ENCODE data around the gene ZBTB20.

Gene ZBTB20

DNA sequence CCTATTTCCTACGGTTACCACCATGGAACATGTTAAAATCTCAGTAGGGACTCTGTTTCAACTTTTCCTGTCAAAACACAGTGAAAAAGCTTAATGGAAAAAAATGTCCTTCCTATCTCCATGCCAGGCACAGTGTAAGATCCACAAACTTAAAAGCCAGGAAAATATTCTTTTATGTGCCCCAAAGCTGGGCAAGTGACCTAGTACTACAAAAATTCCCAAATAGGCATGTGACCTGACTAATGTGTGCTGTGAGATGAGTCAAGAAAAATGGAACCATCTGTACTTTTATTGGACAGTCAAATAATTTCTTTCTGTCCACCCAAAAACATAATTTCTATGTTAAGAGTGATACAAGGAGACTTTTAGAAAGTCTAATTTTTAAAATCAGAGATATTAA is 406.0 kb downstream of the ZBTB20 start:
- no peaks in the 10 kb centered on the region for H3K27me3 Mint-ChIP-seq (ENCODE audit: low read depth)
- H3K4me3 Mint-ChIP-seq = no peak overlapping the region
- no peaks in the 10 kb centered on the region for H3K9me3 Mint-ChIP-seq
- no peaks in the 10 kb centered on the region for H3K36me3 Mint-ChIP-seq (ENCODE audit: low read depth)
- no peak overlapping the region for H3K27ac Mint-ChIP-seq
- peaks cover 3% of the 10 kb centered on the region for H3K4me1 Mint-ChIP-seq (ENCODE audit: low read depth)

DNA sequence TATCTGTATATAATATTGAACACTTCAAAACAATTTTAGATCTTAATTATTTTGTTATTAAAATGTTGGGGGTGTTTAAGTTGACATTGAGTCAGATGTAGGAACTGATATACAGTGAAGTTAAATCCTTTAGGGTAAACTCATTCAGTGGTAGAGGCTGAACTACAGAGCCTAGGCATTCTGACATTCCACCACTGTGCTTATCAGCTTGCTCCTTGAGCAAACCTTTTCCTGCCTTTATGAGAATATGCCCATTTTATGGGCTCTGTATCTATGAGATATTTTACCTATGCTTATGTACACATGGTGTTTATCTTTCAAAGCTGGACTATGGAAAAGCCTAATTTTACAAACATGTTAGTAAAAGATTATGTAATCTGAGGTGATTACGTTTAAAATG is 407.5 kb downstream of the ZBTB20 start:
- no peak overlapping the region for H3K4me3 Mint-ChIP-seq

DNA sequence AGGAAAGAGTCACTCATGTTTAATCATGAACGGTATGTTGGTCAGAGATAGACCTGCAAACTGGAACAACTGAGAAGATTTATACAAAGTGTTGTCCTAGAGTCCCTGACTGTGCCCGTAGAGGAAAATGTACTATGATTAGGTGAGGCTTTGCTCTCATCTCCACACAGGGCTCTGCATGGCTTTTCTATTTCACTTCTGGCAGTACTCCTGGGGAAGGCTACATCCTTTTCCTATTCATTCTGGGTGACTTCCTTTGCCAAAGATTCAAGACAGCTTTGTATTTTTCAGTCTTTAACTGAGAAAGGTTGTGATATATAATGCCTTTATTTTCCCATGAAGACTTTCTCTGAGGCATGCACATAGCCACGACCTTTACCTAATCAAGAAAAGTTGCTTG is 414.7 kb downstream of the ZBTB20 start:
- no peak overlapping the region for H3K4me3 Mint-ChIP-seq
- H3K36me3 Mint-ChIP-seq (ENCODE audit: low read depth) = no peaks in the 10 kb centered on the region
- no peaks in the 10 kb centered on the region for H3K27me3 Mint-ChIP-seq (ENCODE audit: low read depth)
- H3K4me1 Mint-ChIP-seq (ENCODE audit: low read depth) = no peaks in the 10 kb centered on the region
- H3K27ac Mint-ChIP-seq = no peak overlapping the region
- no peaks in the 10 kb centered on the region for H3K9me3 Mint-ChIP-seq

More for the DNA sequence above, 407.5 kb downstream of the ZBTB20 start:
- no peaks in the 10 kb centered on the region for H3K9me3 Mint-ChIP-seq
- no peaks in the 10 kb centered on the region for H3K36me3 Mint-ChIP-seq (ENCODE audit: low read depth)
- no peak overlapping the region for H3K27ac Mint-ChIP-seq
- H3K27me3 Mint-ChIP-seq (ENCODE audit: low read depth) = no peaks in the 10 kb centered on the region
- H3K4me1 Mint-ChIP-seq (ENCODE audit: low read depth) = no peaks in the 10 kb centered on the region

DNA sequence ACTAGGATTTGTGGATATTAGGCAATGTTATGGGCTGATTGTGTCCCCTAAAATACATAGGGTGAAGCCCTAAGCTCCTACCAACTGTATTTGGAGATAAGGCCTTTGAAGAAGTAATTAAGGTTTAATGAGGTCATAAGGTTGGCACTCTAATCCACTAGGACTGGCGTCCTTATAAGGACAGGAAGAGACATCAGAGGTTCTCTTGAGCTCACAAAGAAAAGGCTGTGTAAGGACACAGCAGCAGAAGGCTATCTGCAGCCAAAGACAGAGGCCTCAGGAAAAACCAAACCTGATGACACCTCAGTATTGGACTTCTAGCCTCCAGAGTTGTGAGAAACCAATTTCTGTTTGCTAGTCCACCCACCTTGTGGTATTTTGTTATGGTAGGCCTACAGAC is 416.7 kb downstream of the ZBTB20 start:
- H3K27me3 Mint-ChIP-seq (ENCODE audit: low read depth) = no peaks in the 10 kb centered on the region
- no peaks in the 10 kb centered on the region for H3K36me3 Mint-ChIP-seq (ENCODE audit: low read depth)
- no peak overlapping the region for H3K4me3 Mint-ChIP-seq
- H3K9me3 Mint-ChIP-seq = no peaks in the 10 kb centered on the region
- no peak overlapping the region for H3K27ac Mint-ChIP-seq
- no peaks in the 10 kb centered on the region for H3K4me1 Mint-ChIP-seq (ENCODE audit: low read depth)

DNA sequence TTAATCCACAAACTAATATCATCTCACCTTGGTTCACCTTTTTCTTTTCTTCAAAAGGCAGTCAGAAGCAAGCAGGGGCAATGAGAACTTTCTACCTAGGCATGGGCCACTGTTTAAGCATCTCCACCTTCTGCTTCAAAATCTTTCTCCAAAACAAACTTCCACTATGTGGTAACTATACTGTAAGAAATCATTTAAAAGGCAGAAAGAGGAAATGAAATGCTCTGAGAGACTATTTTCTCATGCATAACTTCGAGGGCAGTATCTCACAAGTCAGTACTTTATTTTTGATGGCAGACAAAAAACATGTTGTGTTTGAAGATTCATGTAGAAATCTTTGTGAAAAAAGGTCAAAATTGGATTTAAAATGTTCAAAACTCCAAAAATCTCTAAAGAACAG is 419.7 kb downstream of the ZBTB20 start:
- Mint-ChIP-seq H3K4me1 (ENCODE audit: low read depth) (peaks cover 2% of the 10 kb centered on the region), H3K4me3 (no peak overlapping the region), H3K27ac (no peak overlapping the region), H3K27me3 (ENCODE audit: low read depth) (no peaks in the 10 kb centered on the region), H3K36me3 (ENCODE audit: low read depth) (no peaks in the 10 kb centered on the region), H3K9me3 (no peaks in the 10 kb centered on the region)

DNA sequence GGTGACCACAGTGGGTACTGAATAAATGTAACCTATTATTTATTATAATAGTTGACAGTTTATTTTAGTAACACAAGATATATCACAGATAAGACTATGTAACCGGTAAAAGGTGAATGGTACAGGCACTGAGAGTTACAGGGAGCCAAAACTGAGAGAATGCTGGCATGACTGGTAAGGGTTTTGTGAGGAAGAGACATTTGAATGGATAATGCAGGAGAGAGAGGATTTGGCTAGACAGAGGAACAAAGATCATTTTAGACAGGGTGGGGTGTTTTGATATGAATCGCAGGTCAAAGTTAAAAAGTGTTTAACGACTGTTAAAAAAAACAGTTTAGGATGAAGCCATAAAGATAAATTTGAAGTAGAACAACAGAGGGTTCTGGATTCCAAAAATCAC is 421.1 kb downstream of the ZBTB20 start:
- Mint-ChIP-seq H3K9me3 (no peaks in the 10 kb centered on the region), H3K4me1 (ENCODE audit: low read depth) (peaks cover 9% of the 10 kb centered on the region), H3K27ac (no peak overlapping the region), H3K4me3 (no peak overlapping the region), H3K27me3 (ENCODE audit: low read depth) (no peaks in the 10 kb centered on the region), H3K36me3 (ENCODE audit: low read depth) (no peaks in the 10 kb centered on the region)

DNA sequence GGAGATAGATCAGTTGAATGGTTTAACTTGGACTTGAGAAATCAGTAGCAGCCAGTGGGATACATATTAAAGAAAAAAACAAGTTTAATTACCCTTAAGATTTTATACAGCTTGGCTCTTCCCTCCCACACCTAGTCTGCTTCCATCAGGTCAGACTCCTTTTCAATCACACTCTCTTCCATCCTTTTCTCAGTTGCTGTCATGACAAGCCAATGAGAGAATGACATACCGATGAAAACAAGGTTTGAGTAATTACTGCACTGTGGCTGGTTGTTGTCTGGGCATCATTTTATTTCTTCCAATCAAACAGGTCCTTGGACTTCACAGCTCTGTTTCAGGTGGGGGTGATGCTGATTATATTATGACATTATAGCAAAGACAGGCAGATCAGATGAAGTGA is 424.6 kb downstream of the ZBTB20 start:
- H3K27ac Mint-ChIP-seq = no peak overlapping the region
- H3K9me3 Mint-ChIP-seq = no peaks in the 10 kb centered on the region

DNA sequence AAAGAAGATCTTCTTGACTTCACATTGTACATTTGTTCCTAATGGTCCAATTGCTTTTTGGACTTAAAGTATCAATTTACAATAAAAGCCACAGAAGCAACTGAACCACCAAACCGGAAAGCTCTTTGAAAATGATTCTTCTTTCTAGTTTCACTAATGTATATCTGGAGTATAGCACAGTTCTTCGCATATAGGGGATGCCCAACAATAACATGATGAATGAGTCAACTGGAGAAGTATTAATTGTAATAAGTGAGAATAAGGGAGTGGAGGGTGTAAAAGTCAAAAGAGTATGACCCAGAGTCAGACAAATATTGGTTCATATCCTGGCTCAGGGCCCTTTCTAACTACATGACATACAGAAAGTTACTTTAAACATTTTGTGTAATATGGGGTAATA is 425.2 kb downstream of the ZBTB20 start:
- Mint-ChIP-seq H3K36me3 (ENCODE audit: low read depth) (no peaks in the 10 kb centered on the region), H3K4me3 (no peak overlapping the region), H3K4me1 (ENCODE audit: low read depth) (peaks cover 12% of the 10 kb centered on the region), H3K9me3 (no peaks in the 10 kb centered on the region), H3K27me3 (ENCODE audit: low read depth) (no peaks in the 10 kb centered on the region), H3K27ac (no peak overlapping the region)

More for the DNA sequence above, 424.6 kb downstream of the ZBTB20 start:
- Mint-ChIP-seq H3K27me3 (ENCODE audit: low read depth) (no peaks in the 10 kb centered on the region), H3K4me3 (no peak overlapping the region), H3K4me1 (ENCODE audit: low read depth) (peaks cover 12% of the 10 kb centered on the region), H3K36me3 (ENCODE audit: low read depth) (no peaks in the 10 kb centered on the region)

DNA sequence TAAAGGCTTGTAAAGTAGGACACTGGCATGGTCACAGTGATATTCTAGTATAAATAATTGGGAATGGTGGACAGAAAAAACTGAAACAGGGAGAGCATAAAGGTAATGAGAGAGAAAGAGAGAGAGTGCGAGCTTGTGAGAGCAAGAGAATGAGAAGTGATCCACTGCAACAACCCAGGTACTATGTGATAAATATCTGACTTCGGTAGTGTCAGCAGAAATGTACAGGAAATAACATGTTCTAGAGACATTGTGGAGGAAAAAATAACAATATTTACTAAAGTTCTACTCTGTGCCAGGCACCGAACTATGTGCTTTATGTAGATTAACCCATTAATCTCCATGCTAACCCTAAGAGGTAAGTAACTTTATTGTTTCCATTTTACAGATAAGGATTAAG is 425.9 kb downstream of the ZBTB20 start:
- no peaks in the 10 kb centered on the region for H3K9me3 Mint-ChIP-seq
- H3K36me3 Mint-ChIP-seq (ENCODE audit: low read depth) = no peaks in the 10 kb centered on the region
- H3K4me1 Mint-ChIP-seq (ENCODE audit: low read depth) = peaks cover 12% of the 10 kb centered on the region
- no peak overlapping the region for H3K4me3 Mint-ChIP-seq
- H3K27me3 Mint-ChIP-seq (ENCODE audit: low read depth) = no peaks in the 10 kb centered on the region
- no peak overlapping the region for H3K27ac Mint-ChIP-seq

DNA sequence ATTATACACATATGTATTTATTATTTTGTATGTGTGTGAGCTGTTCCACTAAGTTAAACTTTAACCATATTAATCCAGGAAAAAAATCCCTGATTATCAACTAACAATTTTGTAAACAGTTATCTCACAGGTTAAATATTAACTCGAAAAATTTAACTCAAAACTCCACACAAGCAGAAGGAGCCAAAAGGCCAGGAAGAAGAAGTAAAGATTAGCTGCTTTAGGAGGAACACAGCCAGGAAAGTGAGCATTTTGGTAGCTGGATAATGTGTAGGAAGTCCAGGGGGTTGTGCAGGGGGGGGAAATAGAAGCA is 428.2 kb downstream of the ZBTB20 start:
- Mint-ChIP-seq H3K27me3 (ENCODE audit: low read depth) (no peaks in the 10 kb centered on the region), H3K4me1 (ENCODE audit: low read depth) (peaks cover 12% of the 10 kb centered on the region), H3K4me3 (no peak overlapping the region), H3K27ac (no peak overlapping the region), H3K36me3 (ENCODE audit: low read depth) (no peaks in the 10 kb centered on the region), H3K9me3 (no peaks in the 10 kb centered on the region)

DNA sequence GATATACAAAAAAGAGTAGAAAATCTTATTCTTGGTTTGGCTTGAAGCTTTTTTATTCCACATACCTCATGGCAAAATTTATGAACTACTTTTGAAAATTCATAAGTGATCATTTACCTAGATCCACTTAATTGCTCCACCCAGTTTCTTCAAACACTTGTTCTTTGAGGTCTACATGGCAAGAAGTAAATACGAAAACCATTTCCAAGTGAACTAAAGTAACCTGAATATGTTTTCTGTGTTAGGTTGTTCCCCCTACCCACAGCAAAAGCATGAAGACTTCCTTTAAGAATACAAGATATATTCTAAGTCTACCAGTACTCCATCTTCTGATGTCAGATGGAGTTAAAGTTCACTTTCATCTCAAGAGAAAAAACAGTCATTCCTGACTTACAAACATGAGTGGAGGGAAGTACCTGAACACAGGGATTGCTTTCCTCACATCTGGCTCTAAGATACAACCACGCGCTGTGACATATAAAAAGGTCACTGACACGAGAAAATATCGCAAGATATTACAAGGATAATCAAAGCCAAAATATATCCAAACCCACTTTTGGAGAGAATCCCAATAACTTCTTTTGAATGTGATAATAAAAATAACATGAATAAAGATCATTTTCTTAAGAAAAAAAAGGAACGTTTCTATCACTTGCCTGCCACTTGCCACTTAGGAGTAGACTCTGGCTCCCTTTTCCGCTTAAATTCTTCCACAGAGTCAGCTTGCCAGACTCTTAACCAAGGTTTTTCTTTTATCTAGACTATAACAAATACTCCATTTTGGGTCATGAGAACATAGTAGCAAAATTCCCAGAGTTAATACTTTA is 428.8 kb downstream of the ZBTB20 start:
- Mint-ChIP-seq H3K27ac (no peak overlapping the region), H3K4me1 (ENCODE audit: low read depth) (peaks cover 12% of the 10 kb centered on the region), H3K4me3 (no peak overlapping the region), H3K36me3 (ENCODE audit: low read depth) (no peaks in the 10 kb centered on the region), H3K9me3 (no peaks in the 10 kb centered on the region), H3K27me3 (ENCODE audit: low read depth) (no peaks in the 10 kb centered on the region)

DNA sequence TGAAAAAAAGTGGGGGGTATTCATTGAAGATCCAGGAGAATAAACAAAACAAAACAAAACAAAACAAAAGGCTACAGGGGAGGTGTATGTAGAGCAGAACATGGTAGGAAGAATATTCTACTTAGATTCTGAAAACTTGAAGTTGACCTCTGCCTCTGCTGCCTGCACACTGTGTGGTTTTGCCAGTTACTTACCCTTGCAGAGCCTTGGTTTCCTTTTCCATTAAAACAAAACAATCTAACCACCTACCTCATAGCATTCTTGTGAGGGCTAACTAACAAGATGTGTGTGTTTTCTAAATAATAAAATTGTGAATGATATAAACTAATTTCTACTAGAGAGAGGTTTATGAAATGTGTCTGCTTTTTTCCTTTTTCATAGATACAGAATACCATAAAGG is 430.2 kb downstream of the ZBTB20 start:
- no peak overlapping the region for H3K4me3 Mint-ChIP-seq
- peaks cover 8% of the 10 kb centered on the region for H3K4me1 Mint-ChIP-seq (ENCODE audit: low read depth)
- no peaks in the 10 kb centered on the region for H3K36me3 Mint-ChIP-seq (ENCODE audit: low read depth)
- no peak overlapping the region for H3K27ac Mint-ChIP-seq
- H3K27me3 Mint-ChIP-seq (ENCODE audit: low read depth) = no peaks in the 10 kb centered on the region
- no peaks in the 10 kb centered on the region for H3K9me3 Mint-ChIP-seq

DNA sequence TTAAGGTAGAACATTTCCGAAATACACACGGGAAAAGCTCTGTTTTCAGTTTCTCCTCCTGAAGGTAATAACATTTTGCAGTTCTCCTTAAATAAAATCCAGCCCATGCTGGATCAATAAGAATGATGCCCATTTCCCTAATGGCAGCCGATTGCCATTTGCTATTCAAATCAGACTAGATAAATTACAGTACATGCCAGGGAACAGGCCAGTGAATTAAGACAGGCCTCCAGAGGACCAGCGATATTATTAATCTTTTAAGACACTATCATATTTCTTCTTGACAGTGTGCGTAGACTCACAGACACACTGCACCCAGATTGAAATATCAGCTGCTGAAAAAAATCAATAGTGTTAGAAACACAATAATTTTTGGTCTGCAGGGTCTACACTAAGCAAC is 431.0 kb downstream of the ZBTB20 start:
- no peak overlapping the region for H3K27ac Mint-ChIP-seq
- H3K36me3 Mint-ChIP-seq (ENCODE audit: low read depth) = no peaks in the 10 kb centered on the region
- peaks cover 4% of the 10 kb centered on the region for H3K4me1 Mint-ChIP-seq (ENCODE audit: low read depth)
- no peaks in the 10 kb centered on the region for H3K9me3 Mint-ChIP-seq
- H3K27me3 Mint-ChIP-seq (ENCODE audit: low read depth) = no peaks in the 10 kb centered on the region
- no peak overlapping the region for H3K4me3 Mint-ChIP-seq

DNA sequence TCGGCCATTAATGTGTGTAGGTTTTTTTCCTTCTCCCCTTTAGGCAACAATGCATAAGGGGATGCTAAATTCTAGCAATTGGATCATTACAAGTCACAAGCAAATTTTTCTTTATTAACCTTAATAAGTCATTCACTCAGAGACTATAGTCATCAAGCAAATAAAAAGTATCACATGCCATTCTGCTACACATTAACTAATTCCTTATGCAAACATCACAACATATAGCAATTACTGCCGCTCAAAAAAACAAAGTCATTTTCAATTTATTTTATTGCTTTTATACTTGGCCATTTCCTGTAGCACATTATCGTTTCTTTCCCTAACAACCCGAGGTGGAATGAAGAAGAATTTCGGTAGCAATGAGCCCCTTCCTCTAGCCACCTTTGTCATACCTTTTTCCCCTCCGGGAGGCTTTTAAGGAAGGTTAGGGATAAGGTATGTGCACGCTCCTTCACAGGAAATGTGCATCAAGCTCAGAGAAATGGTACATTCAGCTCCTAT is 432.1 kb downstream of the ZBTB20 start:
- no peaks in the 10 kb centered on the region for H3K9me3 Mint-ChIP-seq
- H3K27me3 Mint-ChIP-seq (ENCODE audit: low read depth) = no peaks in the 10 kb centered on the region
- no peaks in the 10 kb centered on the region for H3K36me3 Mint-ChIP-seq (ENCODE audit: low read depth)
- no peak overlapping the region for H3K4me3 Mint-ChIP-seq
- H3K4me1 Mint-ChIP-seq (ENCODE audit: low read depth) = no peaks in the 10 kb centered on the region
- H3K27ac Mint-ChIP-seq = no peak overlapping the region

DNA sequence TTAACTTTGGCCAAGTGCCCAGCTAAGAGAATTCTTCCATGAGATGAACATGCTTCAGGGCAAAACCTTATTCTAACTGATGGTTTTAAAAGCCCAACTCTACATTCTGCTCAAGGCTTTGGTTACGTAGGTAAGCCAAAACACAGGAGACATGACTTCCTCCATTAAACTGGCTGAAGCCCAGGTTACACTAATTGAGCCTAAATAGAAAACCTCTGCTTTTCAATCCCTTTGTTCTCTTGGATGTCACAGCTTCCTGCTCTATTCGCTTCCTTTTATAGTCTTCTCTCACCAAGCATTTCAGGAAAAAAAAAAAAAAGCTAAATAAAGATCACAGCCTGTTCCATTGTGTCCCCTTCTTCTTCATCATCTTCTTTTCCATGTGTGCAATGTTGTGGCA is 432.9 kb downstream of the ZBTB20 start:
- Mint-ChIP-seq H3K27me3 (ENCODE audit: low read depth) (no peaks in the 10 kb centered on the region), H3K27ac (no peak overlapping the region), H3K4me1 (ENCODE audit: low read depth) (no peaks in the 10 kb centered on the region), H3K36me3 (ENCODE audit: low read depth) (no peaks in the 10 kb centered on the region), H3K4me3 (no peak overlapping the region), H3K9me3 (no peaks in the 10 kb centered on the region)
